Liver (tissue), 9 donors: ENCODE results near the gene ARHGAP32. TPM values are rescaled to one million over a fixed set of nuclear protein-coding genes. Genes with fewer than 3 reads are reported as not detected.

Source experiments
- DNase-seq: peaks from one replicate; pipeline ENCODE4 v3.0.0-alpha.2; 2017; ENCODE audit warnings: low spot score
- H3K27ac ChIP-seq, 2 donors: one replicate each; pipeline ENCODE4 v1.7.0; 2013; ENCODE audit warnings: inconsistent platforms in 2 of 2, low read length in 2 of 2, control low read depth in 1 of 2, low read depth in 1 of 2, mild to moderate bottlenecking in 1 of 2
- H3K27me3 ChIP-seq, 4 donors: one replicate each; pipeline versions ENCODE4 v1.6.1 to v1.7.0; 2013; ENCODE audit warnings: low read length in 3 of 4, inconsistent platforms in 1 of 4, mild to moderate bottlenecking in 1 of 4, moderate library complexity in 1 of 4; ENCODE audit not compliant: control insufficient read depth in 4 of 4, insufficient read depth in 4 of 4
- H3K36me3 ChIP-seq, 4 donors: one replicate each; pipeline versions ENCODE4 v1.6.1 to v1.7.0; 2013; ENCODE audit warnings: low read length in 3 of 4, mild to moderate bottlenecking in 3 of 4, low read depth in 1 of 4, moderate library complexity in 1 of 4; ENCODE audit not compliant: control insufficient read depth in 4 of 4, insufficient read depth in 3 of 4
- H3K4me1 ChIP-seq, 4 donors: one replicate each; pipeline versions ENCODE4 v1.6.1 to v1.7.0; 2013; ENCODE audit warnings: low read length in 3 of 4, mild to moderate bottlenecking in 3 of 4, moderate library complexity in 1 of 4; ENCODE audit not compliant: control insufficient read depth in 4 of 4, insufficient read depth in 4 of 4
- H3K4me3 ChIP-seq, 3 donors: one replicate each; pipeline versions ENCODE4 v1.6.1 to v1.7.0; 2013; ENCODE audit warnings: low read length in 3 of 3, control low read depth in 1 of 3, low read depth in 1 of 3, mild to moderate bottlenecking in 1 of 3
- H3K9ac ChIP-seq, 2 donors: one replicate each; pipeline ENCODE4 v1.7.0; 2013; ENCODE audit warnings: low read length in 2 of 2, mild to moderate bottlenecking in 2 of 2, moderate library complexity in 2 of 2, control low read depth in 1 of 2, low read depth in 1 of 2
- H3K9me3 ChIP-seq, 4 donors: one replicate each; pipeline versions ENCODE4 v1.6.1 to v1.7.0; 2013; ENCODE audit warnings: low read length in 3 of 4; ENCODE audit not compliant: control insufficient read depth in 4 of 4
- CTCF ChIP-seq: fragments of 150-350 bp; IDR thresholded peaks from 2 replicates; pipeline ENCODE4 v1.5.1; 2017; ENCODE audit warnings: improper control_type of control experiment, low read depth, low read length; ENCODE audit not compliant: missing input control
- EGR1 ChIP-seq, 2 donors: IDR thresholded peaks; 2 replicates each; pipeline ENCODE4 v1.6.1; 2016 to 2018; ENCODE audit warnings: antibody characterized with exemption in 2 of 2, low read depth in 2 of 2
- FOXA1 ChIP-seq: IDR thresholded peaks from 2 replicates; pipeline ENCODE4 v1.6.1; 2016; ENCODE audit warnings: antibody characterized with exemption
- FOXA2 ChIP-seq: IDR thresholded peaks from 2 replicates; pipeline ENCODE4 v1.6.1; 2016; ENCODE audit warnings: antibody characterized with exemption
- GABPA ChIP-seq, 2 donors: IDR thresholded peaks in 1 of 2; conservative IDR thresholded peaks in 1 of 2; 2 replicates each; pipeline ENCODE4 v1.6.1; 2016; ENCODE audit warnings: antibody characterized with exemption in 2 of 2, mild to moderate bottlenecking in 1 of 2, moderate library complexity in 1 of 2
- HNF4A ChIP-seq, 2 donors: conservative IDR thresholded peaks; 2 replicates each; pipeline ENCODE4 v1.6.1; 2016; ENCODE audit warnings: antibody characterized with exemption in 2 of 2, mild to moderate bottlenecking in 2 of 2
- HNF4G ChIP-seq: IDR thresholded peaks from 2 replicates; pipeline ENCODE4 v1.6.1; 2016; ENCODE audit warnings: antibody characterized with exemption
- JUND ChIP-seq, 2 donors: IDR thresholded peaks; 2 replicates each; pipeline ENCODE4 v1.6.1; 2016; ENCODE audit warnings: antibody characterized with exemption in 2 of 2
- NR2F2 ChIP-seq: IDR thresholded peaks from 2 replicates; pipeline ENCODE4 v1.6.1; 2016; ENCODE audit warnings: antibody characterized with exemption
- RAD21 ChIP-seq, 2 donors: IDR thresholded peaks; 2 replicates each; pipeline ENCODE4 v1.6.1; 2016; ENCODE audit warnings: antibody characterized with exemption in 2 of 2, mild to moderate bottlenecking in 2 of 2
- REST ChIP-seq: IDR thresholded peaks from 2 replicates; pipeline ENCODE4 v1.6.1; 2016; ENCODE audit warnings: antibody characterized with exemption, mild to moderate bottlenecking
- RXRA ChIP-seq, 2 donors: IDR thresholded peaks; 2 replicates each; pipeline ENCODE4 v1.6.1; 2017 to 2018; ENCODE audit warnings: antibody characterized with exemption in 2 of 2, mild to moderate bottlenecking in 1 of 2
- SP1 ChIP-seq: IDR thresholded peaks from 2 replicates; pipeline ENCODE4 v1.6.1; 2018; ENCODE audit warnings: antibody characterized with exemption, mild to moderate bottlenecking
- TAF1 ChIP-seq: conservative IDR thresholded peaks from 2 replicates; pipeline ENCODE4 v1.6.1; 2016; ENCODE audit warnings: antibody characterized with exemption, mild to moderate bottlenecking
- YY1 ChIP-seq: IDR thresholded peaks from 2 replicates; pipeline ENCODE4 v1.6.1; 2016; ENCODE audit warnings: antibody characterized with exemption, mild to moderate bottlenecking
- WGBS: extraction: QIAGEN DNeasy Blood & Tissue Kit; methylation state at CpG from one replicate; pipeline ENCODE4 v1.1.7; 2013; 5-methylcytosine and 5-hydroxymethylcytosine counted together
- polyA plus RNA-seq, 2 donors: library from polyadenylated mRNA; stranded (reverse) in 1 of 2; unstranded in 1 of 2; fragments of 200-250 nt in 1 of 2; fragments of >200 nt in 1 of 2; fragmentation: Nextera tagmentation in 1 of 2; extraction: Ambion mirVana in 1 of 2; gene quantifications; one replicate each; pipeline versions ENCODE4 v1.2.1 to v1.2.3, GENCODE V29; 2013 to 2015
- total RNA-seq, 2 donors: library from RNA; depleted of rRNA; stranded (reverse); fragments of >200 nt; gene quantifications; one replicate each; pipeline ENCODE4 v1.2.3, GENCODE V29; 2014
- TF ChIP-seq, protein P1 (sequence below): IDR thresholded peaks from 2 replicates; pipeline ENCODE4 v1.6.1; 2016; ENCODE audit warnings: antibody characterized with exemption
- TF ChIP-seq, protein P2 (sequence below): IDR thresholded peaks from 2 replicates; pipeline ENCODE4 v1.6.1; 2016; ENCODE audit warnings: antibody characterized with exemption
- TF ChIP-seq, protein P3 (sequence below): IDR thresholded peaks from 2 replicates; pipeline ENCODE4 v1.6.1; 2016; ENCODE audit warnings: antibody characterized with exemption
- donor health status: healthy.
- donor health status: healthy.
- donor health status: healthy.
- donor health status: healthy.
- donor health status: healthy.

ARHGAP32 gene
- total and polyA plus RNA-seq, 4 donors = 1.8 to 13.1 (median 2.6) TPM

DNA sequence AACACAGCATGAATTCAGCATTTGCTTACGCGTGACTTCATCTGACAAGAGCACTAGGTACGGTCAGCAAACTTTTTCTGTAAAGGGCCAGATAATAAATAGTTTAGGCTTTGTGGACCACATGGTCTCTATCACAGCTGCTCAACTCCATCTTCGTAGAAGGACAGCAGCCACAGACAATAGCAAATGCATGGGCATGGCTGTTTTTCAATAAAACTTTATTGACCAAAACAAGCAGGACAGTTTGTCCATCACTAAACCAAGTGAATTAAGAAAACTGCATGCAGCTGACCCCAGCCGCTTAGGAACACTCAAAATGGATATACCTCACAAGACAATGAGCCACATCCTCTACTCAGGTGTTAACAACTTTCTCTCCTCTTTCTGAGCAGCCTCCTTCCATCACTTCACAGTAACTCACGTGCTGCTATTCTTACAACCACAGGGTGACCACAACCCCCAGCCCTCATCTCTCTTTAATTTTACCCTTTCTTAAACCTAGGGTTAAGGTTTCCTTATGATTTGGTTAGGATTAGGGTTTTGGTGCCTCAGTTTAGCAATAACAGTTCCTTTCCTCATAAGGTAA is 22.7 kb upstream of the ARHGAP32 start:
- Histone ChIP-seq H3K9me3 (no peaks in the 10 kb centered on the region), H3K27me3 (no peaks in the 10 kb centered on the region), H3K36me3 (no peaks in the 10 kb centered on the region), H3K27ac (no peak overlapping the region), H3K9ac (no peak overlapping the region), H3K4me3 (no peak overlapping the region), H3K4me1 (no peaks in the 10 kb centered on the region)
- 97% methylated on average over 6 of the region's 6 CpGs for WGBS
- no peak for DNase-seq
- TF ChIP-seq NR2F2 = no peak
- no peak for TF ChIP-seq EGR1 (IDR thresholded peaks at IDR 0.05; ENCODE audit: low read depth in 2 of 2)
- TF ChIP-seq YY1 = no peak
- TF ChIP-seq HNF4G = no peak
- TF ChIP-seq, protein P1, sequence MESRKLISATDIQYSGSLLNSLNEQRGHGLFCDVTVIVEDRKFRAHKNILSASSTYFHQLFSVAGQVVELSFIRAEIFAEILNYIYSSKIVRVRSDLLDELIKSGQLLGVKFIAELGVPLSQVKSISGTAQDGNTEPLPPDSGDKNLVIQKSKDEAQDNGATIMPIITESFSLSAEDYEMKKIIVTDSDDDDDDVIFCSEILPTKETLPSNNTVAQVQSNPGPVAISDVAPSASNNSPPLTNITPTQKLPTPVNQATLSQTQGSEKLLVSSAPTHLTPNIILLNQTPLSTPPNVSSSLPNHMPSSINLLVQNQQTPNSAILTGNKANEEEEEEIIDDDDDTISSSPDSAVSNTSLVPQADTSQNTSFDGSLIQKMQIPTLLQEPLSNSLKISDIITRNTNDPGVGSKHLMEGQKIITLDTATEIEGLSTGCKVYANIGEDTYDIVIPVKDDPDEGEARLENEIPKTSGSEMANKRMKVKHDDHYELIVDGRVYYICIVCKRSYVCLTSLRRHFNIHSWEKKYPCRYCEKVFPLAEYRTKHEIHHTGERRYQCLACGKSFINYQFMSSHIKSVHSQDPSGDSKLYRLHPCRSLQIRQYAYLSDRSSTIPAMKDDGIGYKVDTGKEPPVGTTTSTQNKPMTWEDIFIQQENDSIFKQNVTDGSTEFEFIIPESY = no peak
- TF ChIP-seq, protein P2, sequence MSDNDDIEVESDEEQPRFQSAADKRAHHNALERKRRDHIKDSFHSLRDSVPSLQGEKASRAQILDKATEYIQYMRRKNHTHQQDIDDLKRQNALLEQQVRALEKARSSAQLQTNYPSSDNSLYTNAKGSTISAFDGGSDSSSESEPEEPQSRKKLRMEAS = no peak
- no peak for TF ChIP-seq JUND (IDR thresholded peaks at IDR 0.05)
- no peak for TF ChIP-seq FOXA2
- TF ChIP-seq, protein P3, sequence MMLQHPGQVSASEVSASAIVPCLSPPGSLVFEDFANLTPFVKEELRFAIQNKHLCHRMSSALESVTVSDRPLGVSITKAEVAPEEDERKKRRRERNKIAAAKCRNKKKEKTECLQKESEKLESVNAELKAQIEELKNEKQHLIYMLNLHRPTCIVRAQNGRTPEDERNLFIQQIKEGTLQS = no peak
- TF ChIP-seq SP1 = no peak
- TF ChIP-seq HNF4A (conservative IDR thresholded peaks at IDR 0.05) = no peak

GRCh38 chr11:129213261-129213660 is 21.1 kb upstream of the ARHGAP32 start:
- no peak overlapping the region for H3K27ac ChIP-seq
- H3K9ac ChIP-seq = no peak overlapping the region
- H3K4me1 ChIP-seq = no peaks in the 10 kb centered on the region
- TF ChIP-seq CTCF = no peak
- TF ChIP-seq RAD21 (IDR thresholded peaks at IDR 0.05) = no peak
- no peak for TF ChIP-seq NR2F2
- no peak for TF ChIP-seq HNF4G
- TF ChIP-seq TAF1 = no peak
- no peak for TF ChIP-seq RXRA (IDR thresholded peaks at IDR 0.05)
- TF ChIP-seq, protein P1 = no peak
- no peak for TF ChIP-seq HNF4A (conservative IDR thresholded peaks at IDR 0.05)
- TF ChIP-seq FOXA2 = no peak
- TF ChIP-seq JUND (IDR thresholded peaks at IDR 0.05) = no peak
- TF ChIP-seq, protein P2 = no peak
- no peak for TF ChIP-seq FOXA1
- TF ChIP-seq REST = no peak
- no peak for TF ChIP-seq EGR1 (IDR thresholded peaks at IDR 0.05; ENCODE audit: low read depth in 2 of 2)
- TF ChIP-seq GABPA (IDR thresholded peaks at IDR 0.05 in 1 of 2, conservative IDR thresholded peaks at IDR 0.05 in 1 of 2) = no peak
- TF ChIP-seq SP1 = no peak
- TF ChIP-seq, protein P3 = no peak
- TF ChIP-seq YY1 = no peak
- no peak overlapping the region for H3K4me3 ChIP-seq
- no peak for DNase-seq
- H3K9me3 ChIP-seq = no peaks in the 10 kb centered on the region
- no peaks in the 10 kb centered on the region for H3K36me3 ChIP-seq
- H3K27me3 ChIP-seq = no peaks in the 10 kb centered on the region
- 95% methylated on average over 3 of the region's 3 CpGs for WGBS
